Measurements from ENCODE around the gene HDAC4.
"Not testable (repeated sequence)": the region's sequence is repeated elsewhere in the genome, so short reads cannot be mapped to it uniquely, and the experiment has no call there.

HDAC4 gene

DNA sequence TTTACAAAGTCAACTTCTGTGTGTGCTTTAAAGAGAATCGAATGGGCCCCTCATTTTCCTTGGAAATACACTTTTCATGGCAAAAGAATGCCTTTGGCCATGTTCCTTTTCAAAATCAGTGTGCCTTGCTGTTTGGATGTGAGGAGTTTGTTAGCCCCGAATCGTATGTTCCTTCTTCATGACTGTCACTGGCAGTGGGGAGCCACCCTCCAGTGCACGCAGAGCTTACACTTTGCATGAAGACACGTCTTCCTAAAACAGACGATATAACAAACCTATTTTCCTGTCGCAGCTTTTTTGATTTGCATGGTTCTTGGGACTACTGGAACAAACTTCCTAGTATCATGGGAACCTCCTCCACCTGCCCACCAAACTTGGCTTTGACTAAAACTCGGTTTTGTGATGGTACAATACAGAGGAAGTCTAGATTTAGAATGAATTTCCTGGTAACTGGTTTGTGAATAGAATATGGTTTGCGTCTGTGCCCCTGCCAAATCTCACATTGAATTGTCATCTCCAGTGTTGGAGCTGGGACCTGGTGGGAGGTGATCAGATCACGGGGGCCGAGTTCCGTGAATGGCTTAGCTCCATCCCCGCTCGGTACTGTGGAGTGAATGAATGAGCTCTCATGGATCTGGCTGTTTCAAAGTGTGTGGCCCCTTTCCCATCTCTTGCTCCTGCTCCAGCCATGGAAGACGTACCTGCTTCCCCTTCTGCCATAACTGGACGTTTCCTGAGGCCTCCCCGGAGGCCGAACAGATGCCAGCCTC lies 358.1 kb downstream of the HDAC4 start:
- DNase-seq (ENCODE audit: low read depth) = no peak

DNA sequence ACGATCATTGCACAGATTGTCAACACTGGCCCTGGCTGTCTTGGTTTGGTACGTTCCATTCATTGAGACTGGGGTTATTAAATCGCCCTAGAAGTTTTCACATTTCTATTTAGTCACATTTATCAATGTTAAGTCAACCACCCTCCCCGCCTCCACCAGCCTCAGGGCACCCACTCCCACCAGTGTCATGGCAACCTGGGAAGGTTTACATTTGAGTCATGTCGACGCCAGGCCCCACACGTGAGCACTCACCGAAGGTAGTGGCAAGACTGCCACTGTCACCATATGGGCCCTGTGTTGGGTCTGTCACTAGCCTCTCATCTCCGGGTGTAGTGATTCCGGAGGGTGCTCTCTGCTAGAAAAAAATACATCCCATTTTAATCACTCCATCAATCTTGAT lies 358.8 kb downstream of the HDAC4 start:
- DNase-seq (ENCODE audit: low read depth) = no peak

DNA sequence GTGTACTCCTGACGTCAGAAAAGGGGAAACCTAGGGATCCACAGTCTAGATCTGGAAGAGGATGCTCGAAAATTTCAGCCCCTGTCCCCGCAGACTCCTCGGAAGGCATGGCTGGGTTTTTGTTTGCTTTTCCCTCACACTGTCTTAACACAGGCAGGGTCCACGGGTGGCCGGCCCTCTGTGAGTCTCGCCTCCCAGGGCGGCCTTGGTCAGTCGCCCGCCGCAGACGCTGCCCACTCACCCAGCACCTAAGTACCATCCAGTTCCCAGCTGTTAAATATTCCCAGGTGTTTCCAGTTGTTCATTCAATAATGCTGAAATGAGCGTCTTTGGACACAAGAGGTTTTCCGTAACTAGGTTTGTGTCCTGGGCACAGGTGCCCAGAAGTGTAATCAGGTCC lies 359.8 kb downstream of the HDAC4 start:
- no peak for DNase-seq (ENCODE audit: low read depth)

DNA sequence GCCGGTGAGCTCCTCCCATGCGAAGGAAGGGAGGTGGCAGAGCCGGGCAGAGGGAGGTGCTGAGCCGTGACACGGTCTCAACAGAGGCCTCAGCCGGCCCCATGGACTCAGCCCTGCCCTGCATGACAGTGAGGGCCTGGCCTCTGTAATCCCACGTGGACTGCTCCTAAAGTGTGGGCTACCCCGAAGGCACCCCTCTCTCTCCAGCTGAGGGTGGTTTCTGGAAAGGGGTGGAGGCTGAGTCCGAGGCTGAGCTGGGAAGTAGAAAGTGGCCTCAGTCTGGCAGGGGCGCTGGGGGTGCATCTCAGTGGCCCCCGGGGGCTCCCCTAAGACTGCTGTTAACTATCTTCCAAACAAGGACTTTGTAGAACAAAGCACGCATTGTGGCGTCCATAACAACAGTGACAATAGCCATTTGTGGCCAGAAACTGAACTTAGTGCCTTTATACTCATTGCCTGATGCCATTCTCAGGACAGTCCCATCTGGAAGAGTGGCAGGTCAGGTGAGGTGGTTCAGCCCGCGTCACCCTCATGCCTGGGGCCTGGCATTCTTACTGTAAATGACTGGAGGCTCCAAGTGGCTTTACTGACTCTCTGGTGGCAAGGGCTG lies 360.6 kb downstream of the HDAC4 start:
- DNase-seq (ENCODE audit: low read depth) = no peak

DNA sequence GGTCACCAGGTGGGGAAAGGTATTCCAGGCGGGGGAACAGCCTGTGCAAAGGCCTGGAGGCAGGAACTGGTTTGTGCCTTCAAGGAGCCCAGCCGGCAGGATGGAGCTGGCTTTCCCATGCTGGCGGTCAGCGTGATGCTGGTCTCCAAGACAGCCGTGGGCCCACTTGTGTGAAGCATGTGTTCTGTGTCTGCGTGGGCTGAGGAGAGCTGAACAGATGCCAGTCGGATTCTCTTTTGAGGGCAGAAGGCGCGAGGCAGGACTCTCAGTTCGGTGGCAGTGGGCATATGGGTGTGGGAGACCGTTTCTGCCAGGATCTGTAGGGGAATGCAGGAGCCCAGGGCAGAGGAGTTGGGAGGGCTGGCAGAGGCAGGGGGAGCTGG lies 361.4 kb downstream of the HDAC4 start:
- DNase-seq (ENCODE audit: low read depth) = no peak

DNA sequence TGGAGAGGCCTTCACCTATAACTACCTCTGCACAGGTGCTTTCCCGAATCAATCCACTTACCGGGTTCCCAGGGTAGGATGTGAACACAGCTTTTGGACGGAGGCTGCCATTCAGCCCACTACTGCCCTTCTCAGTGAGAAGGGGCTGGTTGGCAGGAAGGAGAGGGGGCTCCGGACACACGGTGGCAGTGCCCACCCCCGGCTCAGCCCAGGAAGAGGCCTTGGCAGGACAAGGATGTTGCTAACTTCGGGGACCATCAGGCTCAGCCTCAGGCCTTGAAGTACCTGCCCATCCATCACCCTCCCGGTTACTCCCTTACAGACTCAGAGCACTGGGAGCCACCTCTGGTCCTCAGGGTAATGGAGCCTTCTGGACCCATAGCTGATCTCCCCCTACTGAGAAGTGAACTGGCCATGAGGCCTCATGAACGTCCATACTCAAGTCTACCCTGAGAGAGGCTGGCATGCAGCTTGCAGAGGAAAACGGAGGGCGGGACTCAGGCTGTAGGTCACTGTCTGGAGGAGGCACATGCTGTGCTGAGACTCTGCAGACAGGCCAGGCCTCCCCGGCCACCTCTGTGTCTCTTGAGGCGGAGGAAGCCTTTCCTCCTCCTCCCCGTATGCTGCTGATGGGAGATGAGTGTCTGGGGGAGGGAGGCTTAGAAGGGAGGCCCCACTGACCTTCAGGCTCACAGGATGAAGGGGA lies 361.9 kb downstream of the HDAC4 start:
- DNase-seq (ENCODE audit: low read depth) = no peak

DNA sequence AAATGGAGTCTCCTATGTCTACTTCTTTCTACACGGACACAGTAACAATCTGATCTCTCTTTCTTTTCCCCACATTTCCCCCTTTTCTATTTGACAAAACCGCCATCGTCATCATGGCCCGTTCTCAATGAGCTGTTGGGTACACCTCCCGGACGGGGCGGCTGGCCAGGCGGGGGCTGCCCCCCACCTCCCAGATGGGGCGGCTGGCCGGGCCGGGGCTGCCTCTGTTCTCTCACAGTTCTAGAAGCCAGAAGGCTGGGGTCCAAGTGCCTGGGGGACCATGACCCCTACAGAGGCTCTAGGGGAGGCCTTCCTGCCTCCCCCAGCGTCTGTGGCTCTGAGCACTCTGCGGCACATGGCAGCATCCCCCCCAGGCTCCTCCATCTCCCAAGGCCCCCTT lies 362.5 kb downstream of the HDAC4 start:
- DNase-seq (ENCODE audit: low read depth) = not testable (repeated sequence)

DNA sequence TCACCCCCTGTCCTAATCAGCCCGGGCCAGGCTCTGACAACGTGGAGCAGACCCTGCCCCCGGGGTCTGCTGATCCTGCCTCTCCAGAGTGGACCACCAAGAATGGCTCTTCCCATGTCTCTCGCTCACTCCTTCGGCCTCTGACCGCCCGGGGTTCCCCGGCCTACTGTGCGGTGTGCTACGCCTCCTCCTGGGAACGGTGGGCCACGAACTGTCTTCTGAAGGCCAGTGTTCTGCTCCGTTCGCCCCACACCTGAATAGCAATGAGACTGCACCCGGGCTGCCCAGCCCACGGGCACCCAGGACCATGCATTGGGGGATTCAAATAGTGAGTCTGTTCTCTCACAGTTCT lies 363.3 kb downstream of the HDAC4 start:
- DNase-seq (ENCODE audit: low read depth) = no peak

DNA sequence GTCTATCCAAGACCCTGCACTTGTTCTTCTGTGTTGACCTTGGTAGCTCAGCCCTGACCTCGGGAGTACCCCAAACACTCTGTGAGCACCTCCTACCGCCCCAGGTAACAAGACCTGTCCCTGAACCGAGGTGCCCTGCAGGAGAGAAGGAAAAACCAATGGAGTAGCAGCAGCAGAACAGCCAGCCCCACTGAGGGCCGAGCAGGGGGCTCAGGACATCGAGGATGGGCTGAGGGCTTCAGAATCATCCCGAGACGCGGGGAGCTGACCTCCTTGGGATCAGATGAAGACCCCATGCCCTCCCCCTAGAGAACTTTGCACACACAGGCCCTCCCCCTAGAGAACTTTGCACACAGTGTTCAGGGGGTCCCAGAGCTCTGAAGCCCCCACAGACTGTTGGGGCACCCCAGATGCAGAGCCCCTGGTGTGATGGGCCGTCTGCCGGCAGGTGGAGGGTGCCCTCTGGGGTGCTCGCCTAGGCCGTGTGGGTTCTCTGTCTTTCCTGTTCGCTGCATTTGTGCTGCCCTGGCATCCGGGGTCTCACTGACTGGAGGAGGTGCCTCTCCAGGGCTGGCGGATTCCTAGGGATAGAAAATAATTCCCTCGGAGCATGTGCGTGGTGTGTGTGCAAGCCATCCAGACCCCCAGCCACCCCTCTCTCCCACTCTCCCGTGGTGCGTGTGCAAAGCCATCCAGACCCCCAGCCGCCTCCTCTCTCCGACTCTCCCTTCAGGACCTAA lies 363.8 kb downstream of the HDAC4 start:
- DNase-seq (ENCODE audit: low read depth) = no peak

DNA sequence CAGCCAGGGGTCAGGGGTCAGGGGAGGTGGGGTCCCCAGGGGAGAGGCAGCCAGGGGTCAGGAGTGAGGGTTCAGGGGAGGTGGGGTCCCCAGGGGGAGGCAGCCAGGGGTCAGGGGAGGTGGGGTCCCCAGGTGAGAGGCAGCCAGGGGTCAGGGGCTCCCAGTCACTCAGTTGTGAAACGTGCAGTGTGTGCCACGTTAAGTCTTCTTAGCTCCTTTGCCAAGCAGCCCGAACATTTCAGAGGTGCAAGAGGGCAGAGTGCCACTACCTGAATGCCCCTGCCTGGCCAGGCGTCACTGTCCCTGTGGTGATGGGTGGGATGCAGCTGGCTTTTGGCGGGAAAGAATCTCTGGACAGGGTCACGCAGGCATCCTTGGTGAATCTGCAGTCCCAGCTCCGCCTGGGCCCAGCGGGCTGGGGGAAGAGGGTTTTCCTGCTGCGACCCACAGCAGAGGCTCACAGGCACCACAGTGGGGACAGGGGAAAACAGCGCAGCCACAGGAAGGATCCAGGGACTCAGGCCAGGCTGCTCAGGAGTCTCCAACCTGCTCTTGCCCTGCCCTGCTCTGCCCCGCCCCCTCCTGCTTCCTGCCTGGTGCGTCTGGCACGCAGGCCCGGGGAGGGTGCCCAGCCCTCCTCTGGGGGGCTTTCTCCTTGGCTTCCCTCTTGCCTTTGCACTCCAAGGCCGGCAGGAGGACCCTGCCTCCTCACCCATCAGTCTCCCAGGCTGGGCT lies 364.7 kb downstream of the HDAC4 start:
- no peak for DNase-seq (ENCODE audit: low read depth)

DNA sequence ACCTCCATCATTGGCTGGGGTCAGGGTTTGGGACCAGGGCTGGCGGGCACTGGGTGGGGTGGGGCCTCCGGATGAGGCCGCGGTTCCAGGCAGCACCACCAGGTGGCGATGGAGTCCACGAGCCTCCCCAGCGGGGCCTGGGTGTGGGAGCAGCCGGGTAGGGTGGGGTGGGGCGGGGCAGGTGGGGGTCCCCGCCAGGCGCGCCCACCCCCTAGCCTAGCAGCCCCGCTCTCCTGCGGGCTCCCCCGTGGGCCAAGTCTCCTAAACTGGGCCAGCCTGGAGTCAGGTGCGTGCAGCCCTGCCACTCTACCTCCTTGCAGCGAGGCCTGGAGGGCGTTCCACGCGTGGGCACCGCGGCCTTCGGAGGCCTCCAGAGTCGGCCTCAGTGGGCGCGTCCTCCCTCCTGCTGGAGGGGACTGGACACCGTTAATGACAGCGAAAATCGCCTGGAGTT lies 365.4 kb downstream of the HDAC4 start:
- DNase-seq (ENCODE audit: low read depth) = peak; percentile 43

DNA sequence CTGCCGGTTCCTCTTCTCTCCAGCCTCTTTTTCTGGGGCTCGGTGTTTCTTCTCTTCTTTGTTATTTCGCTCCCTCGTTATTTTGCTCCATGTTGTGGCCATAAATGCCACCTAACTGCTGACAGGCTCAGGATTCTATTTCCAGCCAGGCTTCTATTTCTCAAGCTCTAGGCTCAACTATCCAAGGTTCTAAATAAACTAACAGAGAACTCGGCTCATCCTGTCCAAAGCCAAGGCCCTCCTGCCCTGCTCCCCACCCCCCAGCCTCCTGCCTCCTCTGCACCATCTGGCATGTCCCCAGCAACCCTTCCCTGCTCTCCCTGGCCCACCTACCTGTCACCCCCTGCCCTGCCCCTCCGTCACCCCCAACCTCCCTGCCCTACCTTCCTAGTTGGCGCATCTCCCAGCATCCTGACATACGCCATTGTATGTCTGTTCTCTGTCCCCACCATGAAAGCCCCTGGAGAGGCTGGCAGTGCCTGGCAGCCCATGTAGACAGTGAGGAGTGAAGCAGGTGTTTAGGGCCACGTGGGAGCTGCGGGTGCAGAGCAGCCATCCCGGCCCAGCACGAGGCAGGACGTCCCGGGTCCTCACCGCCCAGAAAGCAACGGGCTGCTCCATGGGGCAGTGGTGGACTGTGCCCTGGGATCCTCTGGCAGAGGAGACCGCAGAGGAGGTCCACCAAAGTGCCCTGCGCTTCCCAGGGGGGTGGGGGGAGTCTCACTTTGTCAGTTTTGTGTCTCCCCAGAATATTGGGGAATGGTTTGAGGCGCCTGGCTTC lies 366.1 kb downstream of the HDAC4 start:
- DNase-seq (ENCODE audit: low read depth) = no peak

DNA sequence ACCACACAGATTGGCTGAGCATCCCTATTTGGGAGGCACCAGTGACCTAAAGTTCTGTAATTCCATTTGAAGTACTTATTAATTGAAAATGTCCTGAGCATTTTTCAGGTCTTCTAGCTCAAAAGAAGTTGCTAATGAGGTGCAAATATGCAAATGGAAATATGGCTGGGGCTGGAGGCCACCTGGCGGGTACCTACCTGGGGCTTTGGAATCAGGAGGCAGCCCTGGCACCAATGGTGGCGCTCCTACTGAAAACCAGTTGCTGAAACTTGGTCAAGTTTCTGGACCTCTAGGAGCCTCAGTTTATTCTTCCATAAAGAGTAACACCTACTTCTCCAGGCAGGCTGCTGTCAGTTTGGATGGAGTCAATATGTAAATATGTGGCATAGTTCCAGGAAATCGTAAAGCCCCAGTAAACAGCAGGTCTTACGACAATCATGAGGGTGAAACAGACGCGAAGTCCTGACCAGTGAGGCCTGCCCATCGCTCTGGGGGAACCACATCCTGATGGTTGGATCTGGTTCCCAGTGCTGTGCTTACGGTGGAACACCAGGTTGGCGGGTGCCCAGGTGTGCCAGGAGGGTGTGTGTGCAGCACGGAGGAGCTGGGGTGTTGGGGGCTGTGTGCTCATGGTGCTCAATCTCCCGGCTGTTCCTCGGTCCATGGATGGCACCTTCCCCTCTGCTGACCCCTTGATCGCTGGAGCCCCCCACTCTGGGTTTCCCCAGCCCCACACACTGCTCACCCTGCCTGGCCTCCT lies 366.8 kb downstream of the HDAC4 start:
- no peak for DNase-seq (ENCODE audit: low read depth)

DNA sequence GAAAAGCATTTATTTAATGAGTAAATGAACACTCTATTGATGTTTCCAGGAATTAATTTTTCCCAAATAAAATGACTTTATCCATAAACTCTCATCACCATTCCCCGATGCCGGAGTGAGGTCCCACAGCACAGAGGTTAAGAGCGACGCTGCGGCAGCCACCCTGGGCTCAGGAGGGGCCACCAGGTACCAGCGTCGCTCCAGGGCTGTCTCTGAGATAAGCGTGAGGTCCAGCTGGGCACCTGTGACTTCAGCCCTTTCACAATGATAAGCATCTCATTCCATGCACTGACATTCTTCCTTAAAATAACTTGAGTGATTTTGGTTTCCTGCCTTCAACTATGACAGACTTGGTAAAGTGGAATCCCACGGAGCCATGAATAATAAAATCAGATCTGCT lies 370.9 kb downstream of the HDAC4 start:
- DNase-seq (ENCODE audit: low read depth) = no peak

DNA sequence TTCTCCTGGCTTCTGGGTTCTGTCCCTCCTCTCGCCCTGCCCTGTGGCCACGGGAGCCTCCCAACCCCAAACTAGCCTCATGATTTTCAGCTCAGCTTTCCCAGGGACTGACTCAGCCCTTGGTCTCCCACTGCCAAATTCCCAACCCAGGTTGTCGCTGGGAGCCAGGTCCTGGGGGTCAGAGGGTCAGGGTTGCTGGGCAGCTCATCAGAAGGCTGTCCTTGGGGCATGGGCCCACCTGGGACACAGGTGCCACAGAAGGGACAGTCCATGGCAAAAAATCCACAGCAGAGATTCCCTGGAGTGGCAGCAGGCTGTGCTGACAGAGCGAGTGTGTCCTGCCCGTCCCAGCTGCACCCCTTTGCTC lies 372.6 kb downstream of the HDAC4 start:
- DNase-seq (ENCODE audit: low read depth) = no peak

DNA sequence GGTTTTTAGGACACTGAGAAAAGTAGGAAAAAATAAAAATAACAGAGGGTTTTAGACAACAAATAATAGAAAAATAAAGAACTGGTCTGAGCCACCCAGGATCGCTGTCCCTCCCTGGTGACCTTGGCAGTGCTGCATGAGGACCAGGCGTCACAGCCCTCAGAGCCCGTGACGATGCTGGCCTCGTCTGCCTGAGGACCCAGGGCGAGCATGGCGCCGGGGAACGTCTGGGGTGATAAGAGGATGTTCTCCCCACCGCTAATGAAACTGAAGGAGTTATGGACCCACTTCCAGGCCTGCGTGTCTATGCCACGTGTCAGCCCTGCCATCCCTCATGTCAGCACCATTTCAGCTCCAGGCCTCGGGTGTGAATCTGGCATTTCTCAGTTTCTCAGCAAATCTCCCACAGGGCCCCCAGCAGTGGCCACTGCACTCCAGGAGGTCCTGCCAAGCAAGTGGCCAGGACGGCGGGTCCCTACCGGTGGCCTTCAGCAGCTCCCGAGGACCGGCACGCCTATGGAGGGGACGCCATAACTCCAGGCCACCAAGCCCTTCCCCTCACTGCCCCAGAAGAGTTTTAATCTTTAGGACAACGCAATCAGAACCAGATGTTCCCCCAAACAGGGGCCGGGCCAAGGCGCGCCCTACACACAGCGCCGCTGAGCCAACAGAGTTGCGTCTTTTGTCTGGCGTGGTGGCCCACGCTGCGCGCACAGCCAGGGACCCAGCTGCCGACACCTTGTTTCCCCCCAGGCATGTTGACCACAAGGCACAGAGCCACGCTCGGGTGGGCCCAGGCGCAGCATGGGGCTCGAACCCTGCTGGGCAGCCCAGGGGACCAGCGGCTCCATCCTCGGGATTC lies 373.2 kb downstream of the HDAC4 start:
- DNase-seq (ENCODE audit: low read depth) = no peak

DNA sequence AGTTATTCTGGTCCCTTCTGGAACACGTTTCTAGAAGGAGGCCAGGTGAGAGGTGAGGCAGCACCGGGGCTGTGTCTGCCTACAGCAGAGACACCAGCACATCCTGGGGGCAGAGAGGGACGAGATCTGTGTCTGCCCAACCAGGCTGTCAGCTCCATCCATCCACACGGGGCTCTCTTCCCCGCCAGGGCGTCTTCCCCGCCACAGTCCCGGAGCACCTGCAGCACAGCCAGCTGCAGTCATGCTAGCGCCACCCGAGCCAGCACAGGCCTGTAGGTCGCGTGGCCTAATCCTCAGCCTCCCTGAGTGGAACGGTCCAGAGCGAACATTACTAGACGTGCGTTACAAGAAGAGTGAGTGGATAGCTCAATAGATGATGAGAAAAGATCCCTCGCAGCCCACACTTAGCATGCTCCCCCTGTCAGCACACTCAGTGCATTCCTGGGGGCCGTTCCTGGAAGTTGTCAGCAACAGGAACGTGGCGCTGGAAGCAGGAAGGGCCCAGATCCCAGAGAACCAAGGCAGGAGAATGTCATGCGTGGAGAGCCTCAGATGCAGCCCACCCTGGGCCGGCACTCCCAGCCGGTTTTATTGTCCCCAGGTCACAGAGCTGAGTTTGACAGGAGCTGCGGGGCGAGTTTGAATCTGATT lies 374.0 kb downstream of the HDAC4 start:
- no peak for DNase-seq (ENCODE audit: low read depth)

DNA sequence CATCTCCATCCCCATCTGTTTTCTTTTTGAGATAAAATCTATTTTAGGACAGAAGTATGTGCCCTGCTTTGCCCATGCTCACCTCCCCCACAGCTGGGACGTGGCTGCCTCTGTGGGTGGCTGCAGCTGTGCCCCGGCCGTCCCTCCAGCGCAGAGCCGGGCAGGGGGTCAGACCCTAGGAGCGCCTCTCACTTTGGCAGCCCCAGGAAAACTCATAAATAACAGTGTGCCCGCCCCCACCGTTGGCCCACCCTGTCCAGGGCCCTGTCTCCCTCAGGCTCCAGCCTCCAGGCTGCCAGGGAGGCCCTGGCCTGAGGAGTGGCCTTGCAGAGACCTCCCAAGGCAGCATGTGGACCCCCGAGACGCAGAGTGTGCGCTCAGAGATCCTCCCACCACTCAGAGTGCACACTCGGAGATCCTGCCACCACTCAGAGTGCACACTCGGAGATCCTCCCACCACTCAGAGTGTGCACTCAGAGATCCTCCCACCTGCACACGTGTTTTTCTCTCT lies 374.8 kb downstream of the HDAC4 start:
- DNase-seq (ENCODE audit: low read depth) = no peak
